ENCODE results near the gene SP3. TPM values are rescaled to one million over a fixed set of nuclear protein-coding genes. Genes with fewer than 3 reads are reported as not detected.
A peak's percentile ranks its signal among the peaks of the same experiment; 100 is the strongest.

Gene SP3
- total RNA-seq, 1 donor from 2014 or later = 94.5 TPM

DNA sequence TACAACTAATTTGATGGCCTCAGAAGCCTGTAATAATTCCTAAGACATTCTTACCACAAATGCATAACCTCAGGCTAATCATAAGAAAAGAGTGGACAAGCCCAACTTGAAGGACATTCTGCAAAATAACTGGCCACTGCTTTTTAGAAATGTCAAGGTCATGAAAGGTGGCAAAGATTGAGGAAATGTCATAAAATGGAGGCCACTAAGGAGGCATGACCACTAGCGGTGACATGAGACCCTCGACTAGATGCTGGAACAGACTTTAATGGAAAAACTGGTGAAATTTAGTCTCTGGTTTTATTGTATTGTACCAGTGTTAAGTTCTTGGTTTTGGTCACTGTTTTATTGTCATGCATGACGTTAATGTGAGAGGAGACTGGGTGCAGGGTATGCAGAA lies 78.6 kb downstream of the SP3 start:
- H3K36me3 Mint-ChIP-seq = no peaks in the 10 kb centered on the region
- H3K4me3 Mint-ChIP-seq = no peak overlapping the region
- H3K27me3 Mint-ChIP-seq = no peaks in the 10 kb centered on the region
- TF ChIP-seq, protein P1, sequence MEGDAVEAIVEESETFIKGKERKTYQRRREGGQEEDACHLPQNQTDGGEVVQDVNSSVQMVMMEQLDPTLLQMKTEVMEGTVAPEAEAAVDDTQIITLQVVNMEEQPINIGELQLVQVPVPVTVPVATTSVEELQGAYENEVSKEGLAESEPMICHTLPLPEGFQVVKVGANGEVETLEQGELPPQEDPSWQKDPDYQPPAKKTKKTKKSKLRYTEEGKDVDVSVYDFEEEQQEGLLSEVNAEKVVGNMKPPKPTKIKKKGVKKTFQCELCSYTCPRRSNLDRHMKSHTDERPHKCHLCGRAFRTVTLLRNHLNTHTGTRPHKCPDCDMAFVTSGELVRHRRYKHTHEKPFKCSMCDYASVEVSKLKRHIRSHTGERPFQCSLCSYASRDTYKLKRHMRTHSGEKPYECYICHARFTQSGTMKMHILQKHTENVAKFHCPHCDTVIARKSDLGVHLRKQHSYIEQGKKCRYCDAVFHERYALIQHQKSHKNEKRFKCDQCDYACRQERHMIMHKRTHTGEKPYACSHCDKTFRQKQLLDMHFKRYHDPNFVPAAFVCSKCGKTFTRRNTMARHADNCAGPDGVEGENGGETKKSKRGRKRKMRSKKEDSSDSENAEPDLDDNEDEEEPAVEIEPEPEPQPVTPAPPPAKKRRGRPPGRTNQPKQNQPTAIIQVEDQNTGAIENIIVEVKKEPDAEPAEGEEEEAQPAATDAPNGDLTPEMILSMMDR (conservative IDR thresholded peaks at IDR 0.05) = no peak
- no peak for DNase-seq (ENCODE audit: extremely low spot score, unreplicated experiment)
- peaks cover 5% of the 10 kb centered on the region for H3K4me1 Mint-ChIP-seq (ENCODE audit: unreplicated experiment)
- no peak overlapping the region for H3K27ac Mint-ChIP-seq
- H3K9me3 Mint-ChIP-seq = peaks cover 10% of the 10 kb centered on the region

DNA sequence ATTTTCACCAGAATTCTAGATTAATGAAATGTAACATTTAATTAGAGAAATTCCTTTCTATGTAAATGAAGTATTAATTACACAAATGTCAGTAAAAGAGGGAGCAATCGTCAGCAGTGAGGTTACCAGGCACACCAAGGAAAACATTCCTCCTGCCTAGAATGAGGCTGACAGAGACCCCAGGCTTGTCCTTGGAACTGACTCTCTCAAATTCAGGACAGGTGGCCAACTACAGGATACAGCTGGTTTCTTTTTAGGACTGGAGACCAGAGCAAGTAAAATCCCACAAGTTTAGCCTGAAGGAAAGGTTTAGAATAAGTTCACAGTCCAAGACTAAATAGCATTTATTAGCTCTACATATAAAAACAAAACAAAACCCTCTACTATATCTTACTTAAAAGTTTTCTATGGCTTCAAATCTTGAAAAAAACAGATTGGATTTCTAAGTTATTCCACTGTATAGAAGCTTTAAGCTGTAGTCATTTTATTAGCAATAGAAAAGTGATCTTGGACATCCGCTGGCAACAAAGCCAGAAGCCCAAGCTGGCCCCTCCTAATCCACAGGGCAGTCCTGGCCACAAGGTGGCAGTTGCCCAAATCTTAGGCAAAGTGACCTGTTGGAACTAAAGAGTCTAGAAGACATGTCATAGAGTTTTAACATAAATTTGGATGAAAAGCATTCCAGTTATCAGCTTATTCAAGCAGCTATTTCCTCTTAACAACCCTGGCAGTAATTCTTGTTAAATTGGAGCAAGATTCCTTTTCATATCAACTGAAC lies 81.0 kb downstream of the SP3 start:
- Mint-ChIP-seq H3K27me3 (no peaks in the 10 kb centered on the region), H3K27ac (no peak overlapping the region), H3K9me3 (peaks cover 6% of the 10 kb centered on the region), H3K36me3 (no peaks in the 10 kb centered on the region), H3K4me3 (no peak overlapping the region), H3K4me1 (ENCODE audit: unreplicated experiment) (peaks cover 5% of the 10 kb centered on the region)
- DNase-seq (ENCODE audit: extremely low spot score, unreplicated experiment) = no peak
- TF ChIP-seq, protein P1 (conservative IDR thresholded peaks at IDR 0.05) = peak; percentile 74

DNA sequence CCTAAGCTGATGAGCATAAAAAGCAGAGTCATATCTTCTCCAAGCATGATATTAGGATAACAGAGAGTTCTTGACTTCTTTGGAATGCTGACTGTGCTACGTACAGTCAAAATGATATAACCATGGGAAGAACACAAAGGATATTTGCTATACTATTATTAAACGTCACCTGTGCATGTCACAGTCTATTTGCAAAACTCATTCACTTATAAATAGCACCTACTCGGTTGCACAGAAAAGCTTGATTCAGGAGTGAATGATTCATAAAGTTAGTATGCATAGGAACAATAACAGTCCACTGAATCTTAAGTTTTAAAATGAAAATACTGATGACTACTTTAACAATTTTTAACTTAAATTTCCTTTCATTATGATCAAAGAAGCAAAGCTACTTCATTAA lies 83.3 kb downstream of the SP3 start:
- no peak for DNase-seq (ENCODE audit: extremely low spot score, unreplicated experiment)
- Mint-ChIP-seq H3K4me3 (no peak overlapping the region), H3K27ac (no peak overlapping the region), H3K27me3 (no peaks in the 10 kb centered on the region), H3K4me1 (ENCODE audit: unreplicated experiment) (peaks cover 5% of the 10 kb centered on the region), H3K36me3 (no peaks in the 10 kb centered on the region), H3K9me3 (peaks cover 6% of the 10 kb centered on the region)
- TF ChIP-seq, protein P1 (conservative IDR thresholded peaks at IDR 0.05) = no peak

DNA sequence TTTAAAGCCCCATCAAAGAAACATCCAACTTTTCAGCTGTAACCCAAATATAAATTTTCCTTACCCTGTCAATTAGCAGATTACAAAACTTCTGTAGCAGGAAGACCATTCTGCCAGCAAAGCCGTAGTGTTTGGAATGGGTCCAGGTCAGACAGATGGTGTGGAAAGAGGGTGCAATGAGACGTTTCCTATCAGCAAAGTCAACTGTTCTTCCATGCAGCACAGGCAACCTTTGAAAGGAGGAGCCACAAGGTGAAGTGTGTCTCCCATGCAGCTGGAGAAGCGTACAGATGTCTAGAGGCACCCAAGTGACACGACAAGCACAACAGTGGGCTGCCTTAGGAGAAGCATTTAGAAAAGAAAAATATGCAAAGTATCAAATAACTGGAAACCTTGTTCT lies 83.7 kb downstream of the SP3 start:
- Mint-ChIP-seq H3K9me3 (peaks cover 6% of the 10 kb centered on the region), H3K27me3 (no peaks in the 10 kb centered on the region), H3K27ac (no peak overlapping the region), H3K36me3 (no peaks in the 10 kb centered on the region), H3K4me3 (no peak overlapping the region), H3K4me1 (ENCODE audit: unreplicated experiment) (peaks cover 5% of the 10 kb centered on the region)
- DNase-seq (ENCODE audit: extremely low spot score, unreplicated experiment) = no peak
- TF ChIP-seq, protein P1 (conservative IDR thresholded peaks at IDR 0.05) = no peak

DNA sequence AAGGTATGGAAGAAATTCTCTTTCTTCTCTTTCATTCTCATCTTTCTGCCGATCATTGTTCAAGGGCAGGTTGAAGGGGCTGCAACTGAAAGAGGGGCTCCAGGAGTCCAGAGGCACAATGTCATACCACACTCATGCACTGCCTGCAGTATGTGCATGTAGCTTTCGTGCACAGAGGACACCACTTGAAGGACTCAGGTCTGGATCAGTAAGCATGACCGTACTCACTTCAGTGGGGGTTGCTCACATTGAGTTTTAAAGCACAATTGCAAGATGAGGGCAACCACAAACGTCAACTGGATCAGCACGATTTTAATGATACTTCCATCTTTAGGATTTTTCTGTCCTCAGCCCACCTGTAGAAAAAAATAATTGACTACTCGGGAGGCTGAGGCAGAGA lies 84.6 kb downstream of the SP3 start:
- no peaks in the 10 kb centered on the region for H3K27me3 Mint-ChIP-seq
- H3K27ac Mint-ChIP-seq = no peak overlapping the region
- DNase-seq (ENCODE audit: extremely low spot score, unreplicated experiment) = no peak
- peaks cover 6% of the 10 kb centered on the region for H3K9me3 Mint-ChIP-seq
- H3K4me3 Mint-ChIP-seq = no peak overlapping the region
- H3K36me3 Mint-ChIP-seq = no peaks in the 10 kb centered on the region
- H3K4me1 Mint-ChIP-seq (ENCODE audit: unreplicated experiment) = peaks cover 5% of the 10 kb centered on the region
- TF ChIP-seq, protein P1 (conservative IDR thresholded peaks at IDR 0.05) = no peak
